ENCODE results near the gene FIG4. TPM values are rescaled to one million over a fixed set of nuclear protein-coding genes. Genes with fewer than 3 reads are reported as not detected.

The FIG4 gene
- total and polyA plus RNA-seq, 12 donors: 9.2 to 25.4 (median 17.8) TPM

DNA sequence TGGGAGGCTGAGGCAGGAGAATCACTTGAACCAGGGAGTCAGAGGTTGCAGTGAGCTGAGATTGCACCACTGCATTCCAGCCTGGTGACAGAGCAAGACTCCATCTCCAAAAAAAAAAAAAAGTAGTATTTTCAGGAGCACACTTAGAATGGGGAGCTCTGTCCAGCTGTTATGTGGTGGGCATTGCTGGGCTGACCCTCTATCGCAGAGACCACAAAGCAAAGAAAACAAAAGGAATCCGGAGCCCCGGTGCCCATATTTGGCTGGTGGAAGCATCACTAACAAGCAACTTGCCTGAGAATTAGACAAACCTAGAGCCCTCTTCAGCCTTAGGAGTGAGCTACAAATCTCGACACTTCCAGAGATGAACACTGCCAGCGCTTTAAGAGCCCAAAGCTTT lies 149.7 kb downstream of the FIG4 start:
- intact Hi-C loops (cut with DNase I): no loop called here
- no peaks in the 10 kb centered on the region for H3K9me3 ChIP-seq (replicated peaks in 1 of 3)
- no peak for TF ChIP-seq POLR2A (IDR thresholded peaks at IDR 0.05)
- TF ChIP-seq, protein P1, sequence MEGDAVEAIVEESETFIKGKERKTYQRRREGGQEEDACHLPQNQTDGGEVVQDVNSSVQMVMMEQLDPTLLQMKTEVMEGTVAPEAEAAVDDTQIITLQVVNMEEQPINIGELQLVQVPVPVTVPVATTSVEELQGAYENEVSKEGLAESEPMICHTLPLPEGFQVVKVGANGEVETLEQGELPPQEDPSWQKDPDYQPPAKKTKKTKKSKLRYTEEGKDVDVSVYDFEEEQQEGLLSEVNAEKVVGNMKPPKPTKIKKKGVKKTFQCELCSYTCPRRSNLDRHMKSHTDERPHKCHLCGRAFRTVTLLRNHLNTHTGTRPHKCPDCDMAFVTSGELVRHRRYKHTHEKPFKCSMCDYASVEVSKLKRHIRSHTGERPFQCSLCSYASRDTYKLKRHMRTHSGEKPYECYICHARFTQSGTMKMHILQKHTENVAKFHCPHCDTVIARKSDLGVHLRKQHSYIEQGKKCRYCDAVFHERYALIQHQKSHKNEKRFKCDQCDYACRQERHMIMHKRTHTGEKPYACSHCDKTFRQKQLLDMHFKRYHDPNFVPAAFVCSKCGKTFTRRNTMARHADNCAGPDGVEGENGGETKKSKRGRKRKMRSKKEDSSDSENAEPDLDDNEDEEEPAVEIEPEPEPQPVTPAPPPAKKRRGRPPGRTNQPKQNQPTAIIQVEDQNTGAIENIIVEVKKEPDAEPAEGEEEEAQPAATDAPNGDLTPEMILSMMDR (IDR thresholded peaks at IDR 0.05): no peak
- WGBS, 4 donors: 92 to 97% (median 94%) methylated on average over 5 of the region's 5 CpGs
- H3K27me3 ChIP-seq: no peaks in the 10 kb centered on the region
- H3K27ac ChIP-seq: no peak overlapping the region
- no peak overlapping the region for H3K4me3 ChIP-seq
- no peak for DNase-seq
- H3K36me3 ChIP-seq (replicated peaks in 1 of 2): no peaks in the 10 kb centered on the region
- no peaks in the 10 kb centered on the region for H3K4me1 ChIP-seq (replicated peaks in 1 of 2)

GRCh38 chr6:109841869-109842268 lies 150.8 kb downstream of the FIG4 start:
- no peak for TF ChIP-seq POLR2A (IDR thresholded peaks at IDR 0.05)
- TF ChIP-seq, protein P1 (IDR thresholded peaks at IDR 0.05): no peak
- Histone ChIP-seq H3K36me3 (replicated peaks in 1 of 2) (no peaks in the 10 kb centered on the region), H3K4me3 (no peak overlapping the region), H3K27me3 (no peaks in the 10 kb centered on the region), H3K27ac (no peak overlapping the region), H3K9me3 (replicated peaks in 1 of 3) (no peaks in the 10 kb centered on the region), H3K4me1 (replicated peaks in 1 of 2) (no peaks in the 10 kb centered on the region)
- no peak for DNase-seq
- 95 to 99% (median 96%) methylated on average over 3 of the region's 3 CpGs for WGBS, 4 donors
- intact Hi-C loops (cut with DNase I): no loop called here

- TF ChIP-seq, protein P1 (IDR thresholded peaks at IDR 0.05): no peak
- no peak for TF ChIP-seq POLR2A (IDR thresholded peaks at IDR 0.05)
- intact Hi-C loops (cut with DNase I): no loop called here
- no peaks in the 10 kb centered on the region for H3K27me3 ChIP-seq
- no peaks in the 10 kb centered on the region for H3K4me1 ChIP-seq (replicated peaks in 1 of 2)
- no peak overlapping the region for H3K4me3 ChIP-seq
- H3K36me3 ChIP-seq (replicated peaks in 1 of 2): no peaks in the 10 kb centered on the region
- H3K27ac ChIP-seq: no peak overlapping the region
- H3K9me3 ChIP-seq (replicated peaks in 1 of 3): no peaks in the 10 kb centered on the region
- 88 to 93% (median 92%) methylated on average over 4 of the region's 4 CpGs for WGBS, 4 donors
- DNase-seq: no peak
Measured at GRCh38 chr6:109852713-109853112, 161.6 kb downstream of the FIG4 start.

GRCh38 chr6:109853426-109853825 lies 162.3 kb downstream of the FIG4 start:
- H3K4me1 ChIP-seq (replicated peaks in 1 of 2): no peaks in the 10 kb centered on the region
- no peaks in the 10 kb centered on the region for H3K9me3 ChIP-seq (replicated peaks in 1 of 3)
- H3K27ac ChIP-seq: no peak overlapping the region
- DNase-seq: no peak
- intact Hi-C loops (cut with DNase I): no loop called here
- H3K27me3 ChIP-seq: no peaks in the 10 kb centered on the region
- H3K36me3 ChIP-seq (replicated peaks in 1 of 2): no peaks in the 10 kb centered on the region
- no peak overlapping the region for H3K4me3 ChIP-seq
- TF ChIP-seq, protein P1 (IDR thresholded peaks at IDR 0.05): no peak
- TF ChIP-seq POLR2A (IDR thresholded peaks at IDR 0.05): no peak
- WGBS, 4 donors: 80 to 97% (median 86%) methylated on average over 1 of the region's 1 CpG
